ENCODE results near the gene HOXA3.

HOXA3 gene

DNA sequence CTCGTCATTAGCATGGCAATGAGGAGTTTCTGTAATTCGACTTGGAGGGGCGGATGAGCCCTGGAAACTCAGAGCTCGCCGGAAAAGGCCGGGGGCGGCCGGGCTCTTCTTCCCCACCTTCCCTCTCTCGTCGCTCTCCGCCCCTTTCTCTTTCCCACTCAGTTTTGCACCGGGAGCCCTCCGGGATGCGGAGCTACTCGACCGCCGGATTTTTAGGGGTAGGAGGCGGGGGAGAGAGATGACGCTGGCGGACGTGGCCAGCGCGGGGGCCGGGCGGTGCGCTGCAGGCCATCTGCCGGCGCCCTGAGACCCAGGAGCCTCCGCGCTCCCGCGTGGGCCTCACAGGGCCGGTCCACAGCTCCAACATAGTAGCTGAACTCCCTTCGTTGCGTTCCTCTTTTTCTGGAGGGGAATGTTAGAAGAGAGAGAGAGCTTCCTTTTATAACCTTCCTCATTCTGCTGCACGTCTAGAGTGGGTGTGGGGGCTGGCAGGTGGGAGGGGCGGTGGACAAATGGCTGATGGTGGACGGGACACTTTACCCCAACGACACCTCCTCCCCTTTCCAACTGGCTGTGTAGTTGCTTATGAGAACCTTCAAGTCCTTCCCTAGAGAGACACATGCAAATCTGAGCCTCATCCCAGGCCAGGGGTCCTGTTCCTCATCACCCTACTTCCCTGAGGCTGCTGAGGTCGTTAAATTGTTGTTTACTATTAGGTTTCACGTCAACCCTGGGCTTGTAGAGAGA is 55.4 kb downstream of the HOXA3 start:
- peak overlapping the region; percentile 71 for H3K4me3 ChIP-seq (ENCODE audit: low read depth, low read length)

GRCh38 chr7:27095897-27096767 is 56.3 kb downstream of the HOXA3 start, which contains the start of gene HOXA1:
Gene HOXA1, minus strand, starts transcription at chr7:27096000. Its CDS starts 88 bp downstream, at chr7:27095912.
- TF ChIP-seq, protein P1, sequence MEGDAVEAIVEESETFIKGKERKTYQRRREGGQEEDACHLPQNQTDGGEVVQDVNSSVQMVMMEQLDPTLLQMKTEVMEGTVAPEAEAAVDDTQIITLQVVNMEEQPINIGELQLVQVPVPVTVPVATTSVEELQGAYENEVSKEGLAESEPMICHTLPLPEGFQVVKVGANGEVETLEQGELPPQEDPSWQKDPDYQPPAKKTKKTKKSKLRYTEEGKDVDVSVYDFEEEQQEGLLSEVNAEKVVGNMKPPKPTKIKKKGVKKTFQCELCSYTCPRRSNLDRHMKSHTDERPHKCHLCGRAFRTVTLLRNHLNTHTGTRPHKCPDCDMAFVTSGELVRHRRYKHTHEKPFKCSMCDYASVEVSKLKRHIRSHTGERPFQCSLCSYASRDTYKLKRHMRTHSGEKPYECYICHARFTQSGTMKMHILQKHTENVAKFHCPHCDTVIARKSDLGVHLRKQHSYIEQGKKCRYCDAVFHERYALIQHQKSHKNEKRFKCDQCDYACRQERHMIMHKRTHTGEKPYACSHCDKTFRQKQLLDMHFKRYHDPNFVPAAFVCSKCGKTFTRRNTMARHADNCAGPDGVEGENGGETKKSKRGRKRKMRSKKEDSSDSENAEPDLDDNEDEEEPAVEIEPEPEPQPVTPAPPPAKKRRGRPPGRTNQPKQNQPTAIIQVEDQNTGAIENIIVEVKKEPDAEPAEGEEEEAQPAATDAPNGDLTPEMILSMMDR (IDR thresholded peaks at IDR 0.05; ENCODE audit: borderline replicate concordance, insufficient read depth, low read depth, low read length) = no peak

More for the DNA sequence above, 55.4 kb downstream of the HOXA3 start:
- TF ChIP-seq, protein P1 (IDR thresholded peaks at IDR 0.05; ENCODE audit: borderline replicate concordance, insufficient read depth, low read depth, low read length) = no peak

DNA sequence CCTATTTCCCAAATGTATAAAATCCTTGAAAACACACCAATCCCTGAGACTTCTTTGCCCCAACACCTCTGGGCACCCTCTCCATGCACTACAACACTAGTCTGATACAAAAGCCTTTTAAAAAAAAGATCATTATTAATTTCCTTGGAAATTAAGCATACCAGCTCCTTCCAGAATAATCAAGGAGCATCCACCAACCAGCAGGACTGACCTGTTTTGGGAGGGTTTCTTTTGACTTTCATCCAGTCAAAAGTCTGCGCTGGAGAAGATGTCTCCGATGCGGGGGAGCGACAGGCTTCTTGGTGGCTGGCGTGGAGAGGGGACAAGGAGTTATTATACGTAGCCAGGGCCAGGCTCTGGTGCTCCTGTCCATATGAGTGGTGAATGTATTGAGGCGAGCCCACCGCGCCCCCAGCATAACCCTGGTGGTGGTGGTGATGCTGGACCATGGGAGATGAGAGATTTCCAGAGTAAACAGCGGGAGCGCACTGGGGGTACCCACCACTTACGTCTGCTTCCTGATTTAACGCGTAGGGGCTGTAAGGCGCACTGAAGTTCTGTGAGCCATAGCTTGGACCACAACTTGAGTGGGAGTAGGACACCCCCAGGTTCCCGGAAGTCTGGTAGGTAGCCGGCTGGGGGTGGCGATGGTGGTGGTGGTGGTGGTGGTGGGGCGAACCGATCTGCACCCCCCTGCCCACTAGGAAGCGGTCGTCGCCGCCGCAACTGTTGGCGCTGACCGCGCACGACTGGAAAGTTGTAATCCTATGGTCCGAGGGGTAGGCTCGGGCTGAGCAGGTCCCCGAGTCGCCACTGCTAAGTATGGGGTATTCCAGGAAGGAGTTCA is 57.1 kb downstream of the HOXA3 start:
- TF ChIP-seq, protein P1 (IDR thresholded peaks at IDR 0.05; ENCODE audit: borderline replicate concordance, insufficient read depth, low read depth, low read length) = no peak

More at GRCh38 chr7:27095897-27096767, 56.3 kb downstream of the HOXA3 start, which contains the start of gene HOXA1:
- peak within 1 kb of the TSS; percentile 71 for H3K4me3 ChIP-seq (ENCODE audit: low read depth, low read length)

DNA sequence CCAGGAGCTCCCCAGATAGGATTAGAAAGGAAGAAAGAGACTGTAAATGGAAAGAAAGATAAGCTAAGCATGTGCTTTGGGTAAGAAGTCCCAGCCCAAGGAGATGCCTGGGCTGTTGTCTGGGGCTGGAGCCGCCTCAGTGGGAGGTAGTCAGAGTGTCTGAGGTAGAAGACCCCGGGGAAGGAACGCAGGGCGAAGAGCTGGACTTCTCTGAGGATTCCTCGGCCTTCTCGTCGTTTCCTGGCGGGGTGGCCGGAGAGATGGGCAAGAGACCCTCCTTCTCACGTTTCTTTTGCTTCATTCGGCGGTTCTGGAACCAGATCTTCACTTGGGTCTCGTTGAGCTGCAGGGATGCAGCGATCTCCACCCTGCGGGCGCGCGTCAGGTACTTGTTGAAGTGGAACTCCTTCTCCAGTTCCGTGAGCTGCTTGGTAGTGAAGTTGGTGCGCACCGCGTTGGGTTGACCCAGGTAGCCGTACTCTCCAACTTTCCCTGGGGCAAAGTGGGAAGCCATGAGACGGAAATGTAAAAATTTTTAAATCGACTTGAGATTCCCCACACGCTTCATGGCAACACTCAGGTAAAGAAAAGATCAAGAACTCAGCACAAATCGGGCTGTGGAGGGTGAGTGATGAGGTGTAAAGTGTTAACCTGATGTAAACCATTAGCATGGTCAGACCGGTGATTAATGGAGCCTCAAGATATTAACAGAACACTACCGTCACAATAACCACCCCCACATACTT is 57.9 kb downstream of the HOXA3 start:
- TF ChIP-seq, protein P1 (IDR thresholded peaks at IDR 0.05; ENCODE audit: borderline replicate concordance, insufficient read depth, low read depth, low read length) = no peak
- H3K4me3 ChIP-seq (ENCODE audit: low read depth, low read length) = no peak overlapping the region

More for the DNA sequence above, 57.1 kb downstream of the HOXA3 start:
- no peak overlapping the region for H3K4me3 ChIP-seq (ENCODE audit: low read depth, low read length)

DNA sequence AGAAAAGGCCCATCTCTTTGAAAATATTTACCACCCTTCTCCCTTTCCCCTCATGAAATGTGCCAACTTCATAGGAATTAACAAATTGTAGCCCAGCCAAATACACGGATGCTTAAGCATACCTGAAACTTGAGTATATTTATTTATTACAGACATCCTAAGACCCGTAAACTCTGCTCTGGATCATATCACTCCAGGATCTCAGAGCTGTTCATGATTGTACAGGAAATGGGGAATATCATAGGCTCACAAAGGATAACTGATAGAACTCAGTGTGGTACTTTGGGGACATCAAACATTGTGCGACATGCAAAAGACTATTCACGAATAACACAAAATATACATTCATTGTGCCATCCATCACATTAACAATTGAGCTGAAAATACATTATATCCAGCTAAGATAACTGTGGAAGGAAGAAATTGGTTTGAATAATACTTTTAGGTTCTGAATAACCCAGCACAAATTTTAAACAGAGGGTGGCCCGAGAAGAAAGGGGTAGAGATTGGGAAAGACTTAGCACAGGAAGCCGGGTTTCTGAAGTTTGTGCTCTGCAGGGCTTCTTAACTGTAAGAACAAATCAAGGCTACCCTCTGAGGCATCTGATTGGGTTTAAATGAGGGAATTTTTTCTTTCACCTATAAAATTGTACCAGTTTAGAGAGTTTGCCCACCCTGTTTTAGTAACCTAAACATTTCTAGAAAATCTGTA is 59.0 kb downstream of the HOXA3 start:
- no peak overlapping the region for H3K4me3 ChIP-seq (ENCODE audit: low read depth, low read length)
- TF ChIP-seq, protein P1 (IDR thresholded peaks at IDR 0.05; ENCODE audit: borderline replicate concordance, insufficient read depth, low read depth, low read length) = no peak

DNA sequence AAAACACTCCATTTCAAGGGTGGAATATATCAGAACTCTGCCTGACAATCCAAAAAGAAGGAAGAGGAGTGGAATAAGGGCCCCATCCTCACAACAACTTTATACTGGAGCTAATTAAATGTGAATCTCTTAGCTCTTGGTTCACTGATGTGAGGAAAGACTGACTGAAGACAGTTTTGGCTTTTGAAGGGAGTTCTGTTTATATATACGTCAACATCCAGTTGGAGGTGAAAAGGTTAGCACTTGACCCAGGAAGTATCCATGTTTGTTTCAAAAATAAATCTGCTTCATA is 59.6 kb downstream of the HOXA3 start:
- H3K4me3 ChIP-seq (ENCODE audit: low read depth, low read length) = no peak overlapping the region
- TF ChIP-seq, protein P1 (IDR thresholded peaks at IDR 0.05; ENCODE audit: borderline replicate concordance, insufficient read depth, low read depth, low read length) = no peak

Data from GM12875 (cell line).